ENCODE results near the gene AKAP5.

DNA sequence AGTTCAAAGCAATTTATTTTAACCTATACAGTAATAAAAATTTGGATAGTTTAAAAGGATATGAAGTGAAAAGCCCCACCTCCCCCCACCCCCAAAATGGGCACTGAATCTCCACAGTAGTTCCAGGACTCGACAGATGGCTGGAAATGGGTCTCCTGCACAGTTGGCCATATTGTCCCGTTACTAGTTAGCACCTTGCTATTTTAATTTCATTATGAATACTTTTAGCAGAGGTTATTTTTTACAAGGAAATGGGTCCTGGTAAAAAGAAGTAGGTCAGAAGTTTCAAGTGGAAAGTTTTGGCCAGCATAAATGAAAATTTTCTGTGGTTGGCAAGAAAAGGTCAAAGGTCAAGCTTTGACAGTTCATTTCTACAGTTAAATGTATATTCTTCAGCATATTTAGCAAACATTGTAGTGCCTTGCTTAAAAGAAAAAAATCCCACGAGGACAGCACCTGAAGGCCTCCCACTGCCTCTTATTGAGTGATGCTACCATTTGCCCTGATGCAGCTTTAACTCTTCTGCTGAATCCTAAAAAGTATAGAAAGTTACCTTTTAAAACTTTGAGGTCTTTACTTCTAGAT is 48.9 kb upstream of the AKAP5 start:
- TF ChIP-seq POLR2A (IDR thresholded peaks at IDR 0.05; ENCODE audit: low read depth, low read length), result no peak
- no peak for TF ChIP-seq POLR2AphosphoS5 (IDR thresholded peaks at IDR 0.05; ENCODE audit: low read depth, low read length)
- no peak for TF ChIP-seq TAF1 (IDR thresholded peaks at IDR 0.05; ENCODE audit: borderline replicate concordance, low read depth, low read length)

All from GM12892 (cell line).